Osteoblast (primary cell): ENCODE results near the gene SLC6A17. TPM values are rescaled to one million over a fixed set of nuclear protein-coding genes. Genes with fewer than 3 reads are reported as not detected.

Source experiments
- DNase-seq: peaks from one replicate; pipeline ENCODE4 v3.0.0; 2011; ENCODE audit warnings: low spot score, mixed read lengths; ENCODE audit not compliant: insufficient read length; ENCODE audit errors: missing footprints
- H2AFZ ChIP-seq: 2 replicates; pipeline ENCODE4 v1.6.0; 2011; ENCODE audit warnings: mild to moderate bottlenecking, low read length
- H3K27ac ChIP-seq: 2 replicates; pipeline ENCODE4 v1.5.1; 2011; ENCODE audit warnings: mild to moderate bottlenecking, low read depth, low read length, moderate library complexity
- H3K27me3 ChIP-seq: 2 replicates; pipeline ENCODE4 v1.6.0; 2012; ENCODE audit warnings: mild to moderate bottlenecking, control low read depth, inconsistent platforms, low read length, moderate library complexity; ENCODE audit not compliant: insufficient read depth
- H3K36me3 ChIP-seq: 2 replicates; pipeline ENCODE4 v1.5.1; 2011; ENCODE audit warnings: mild to moderate bottlenecking, low read length, control low read depth, moderate library complexity; ENCODE audit not compliant: insufficient read depth
- H3K4me1 ChIP-seq: 2 replicates; pipeline ENCODE4 v1.5.1; 2011; ENCODE audit warnings: mild to moderate bottlenecking, low read length, control low read depth, moderate library complexity; ENCODE audit not compliant: insufficient read depth
- H3K4me2 ChIP-seq: 2 replicates; pipeline ENCODE4 v1.6.0; 2011; ENCODE audit warnings: mild to moderate bottlenecking, low read length; ENCODE audit not compliant: insufficient read depth
- H3K4me3 ChIP-seq: fragments of 200-600 bp; sonication (generic); 3 replicates; pipeline ENCODE4 v1.5.1; 2012; ENCODE audit warnings: mild to moderate bottlenecking, low read length, inconsistent platforms; ENCODE audit not compliant: insufficient read depth
- H3K79me2 ChIP-seq: 2 replicates; pipeline ENCODE4 v1.6.0; 2012; ENCODE audit warnings: mild to moderate bottlenecking, low read length, control low read depth, inconsistent platforms; ENCODE audit not compliant: insufficient read depth
- H3K9me3 ChIP-seq: 2 replicates; pipeline ENCODE4 v1.5.1; 2011; ENCODE audit warnings: low read depth, low read length, control low read depth
- H4K20me1 ChIP-seq: 2 replicates; pipeline ENCODE4 v1.6.0; 2012; ENCODE audit warnings: mild to moderate bottlenecking, low read length, control low read depth; ENCODE audit not compliant: insufficient read depth
- CTCF ChIP-seq: IDR thresholded peaks from 2 replicates; pipeline ENCODE4 v1.5.1; 2011; ENCODE audit warnings: mild to moderate bottlenecking, low read depth, low read length, moderate library complexity; ENCODE audit errors: extremely low read depth
- total RNA-seq: library from RNA; depleted of rRNA; stranded (reverse); fragments of >200 nt; gene quantifications from 2 replicates; pipeline ENCODE4 v1.2.3, GENCODE V29; 2012

The SLC6A17 gene
- total RNA-seq, 1 donor = under 0.01 TPM

- DNase-seq = peak; percentile 62
- H3K9me3 ChIP-seq = no peaks in the 10 kb centered on the region
- no peak overlapping the region for H3K27ac ChIP-seq
Observed at GRCh38 chr1:110225756-110226404, 75.6 kb downstream of the SLC6A17 start.

DNA sequence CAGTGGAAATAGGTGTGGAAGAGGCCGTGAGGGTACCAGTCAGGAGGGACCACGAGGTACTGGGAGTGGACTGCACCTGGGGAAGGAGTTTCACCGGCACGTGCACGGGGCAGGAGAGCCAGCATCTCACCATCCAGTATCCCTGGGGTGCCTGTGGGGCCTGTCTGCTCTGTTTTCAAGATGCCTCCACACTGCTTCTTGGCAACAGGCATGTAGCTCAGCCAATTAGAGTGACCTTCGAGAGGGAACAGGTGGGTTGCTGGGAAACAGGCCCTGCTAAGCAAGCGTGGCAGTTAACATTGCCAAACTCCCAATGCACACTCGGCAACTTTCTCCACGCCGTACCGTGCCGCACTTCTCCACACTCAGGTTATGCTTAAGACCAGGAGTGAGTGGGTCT, 77.5 kb downstream of the SLC6A17 start:
- Histone ChIP-seq H3K27ac (no peak overlapping the region), H3K4me2 (no peak overlapping the region), H4K20me1 (no peaks in the 10 kb centered on the region), H3K9me3 (no peaks in the 10 kb centered on the region), H3K4me3 (no peak overlapping the region), H3K4me1 (no peaks in the 10 kb centered on the region), H2AFZ (no peak overlapping the region), H3K36me3 (peaks cover 3% of the 10 kb centered on the region), H3K79me2 (no peaks in the 10 kb centered on the region), H3K27me3 (no peaks in the 10 kb centered on the region)
- peak; percentile 73 for DNase-seq
- TF ChIP-seq CTCF = no peak

More at GRCh38 chr1:110225756-110226404, 75.6 kb downstream of the SLC6A17 start:
- Histone ChIP-seq H3K4me3 (no peak overlapping the region), H3K79me2 (no peaks in the 10 kb centered on the region), H3K4me2 (no peak overlapping the region), H4K20me1 (no peaks in the 10 kb centered on the region), H3K27me3 (no peaks in the 10 kb centered on the region), H2AFZ (no peak overlapping the region), H3K36me3 (peaks cover 3% of the 10 kb centered on the region), H3K4me1 (no peaks in the 10 kb centered on the region)
- TF ChIP-seq CTCF = no peak

DNA sequence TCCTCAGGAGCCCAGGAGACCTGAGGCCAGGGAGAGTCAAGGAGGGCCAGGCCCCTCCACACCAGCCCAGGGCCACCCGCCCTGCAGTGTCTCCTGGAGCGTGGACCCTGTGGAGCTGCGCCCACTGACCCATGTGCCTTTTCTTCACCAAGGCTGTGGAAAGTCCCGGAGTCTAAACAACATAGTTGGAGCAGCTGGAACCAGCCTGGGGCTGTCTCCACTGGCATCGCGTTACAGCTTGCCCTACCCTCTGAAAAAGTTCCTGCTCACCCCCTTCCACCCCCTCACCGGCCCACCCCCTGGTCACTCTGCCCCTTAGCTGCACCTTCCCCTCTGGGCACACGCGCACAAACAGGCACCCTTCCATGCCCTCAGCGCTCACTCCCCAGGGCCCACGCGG, 78.1 kb downstream of the SLC6A17 start:
- H3K4me3 ChIP-seq = no peak overlapping the region
- no peak overlapping the region for H2AFZ ChIP-seq
- H3K27ac ChIP-seq = no peak overlapping the region
- no peak overlapping the region for H3K4me2 ChIP-seq
- no peaks in the 10 kb centered on the region for H4K20me1 ChIP-seq
- H3K79me2 ChIP-seq = no peaks in the 10 kb centered on the region
- no peaks in the 10 kb centered on the region for H3K4me1 ChIP-seq
- DNase-seq = no peak
- H3K27me3 ChIP-seq = no peaks in the 10 kb centered on the region
- no peak for TF ChIP-seq CTCF
- no peaks in the 10 kb centered on the region for H3K9me3 ChIP-seq
- peaks cover 3% of the 10 kb centered on the region for H3K36me3 ChIP-seq

DNA sequence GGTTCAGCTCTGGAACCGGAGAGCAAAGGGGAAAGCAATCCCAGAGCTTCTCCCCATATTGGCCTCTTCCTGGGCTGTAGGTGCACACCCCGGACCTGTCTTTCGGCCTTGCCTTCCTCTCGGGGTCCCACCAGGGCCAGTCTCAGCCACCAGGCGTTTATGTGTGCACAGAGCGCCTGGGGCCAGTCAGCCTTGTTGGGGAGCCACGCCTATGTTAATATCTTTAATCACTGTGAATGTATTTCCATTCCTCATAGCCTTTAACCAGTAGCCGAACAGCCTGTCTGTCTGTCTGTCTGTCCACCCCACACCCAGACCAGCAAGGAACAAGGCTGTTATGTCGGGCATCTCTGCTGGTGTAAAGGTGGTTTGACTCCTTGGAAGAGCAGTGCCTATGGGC, 78.6 kb downstream of the SLC6A17 start:
- Histone ChIP-seq H3K27me3 (no peaks in the 10 kb centered on the region), H3K79me2 (no peaks in the 10 kb centered on the region), H3K4me1 (no peaks in the 10 kb centered on the region), H3K27ac (no peak overlapping the region), H3K9me3 (no peaks in the 10 kb centered on the region), H3K4me3 (no peak overlapping the region), H3K36me3 (no peaks in the 10 kb centered on the region), H4K20me1 (no peaks in the 10 kb centered on the region), H2AFZ (no peak overlapping the region), H3K4me2 (no peak overlapping the region)
- no peak for TF ChIP-seq CTCF
- DNase-seq = no peak
